GM19043 (cell line): Measurements from ENCODE around the gene SUSD6.
"Not testable (repeated sequence)": the region's sequence is repeated elsewhere in the genome, so short reads cannot be mapped to it uniquely, and the experiment has no call there.

Source experiments
- ATAC-seq: cut with Tn5 transposase; IDR thresholded peaks from one replicate; pipeline ENCODE4 v1.9.1; 2021; ENCODE audit warnings: low read depth; ENCODE audit not compliant: unreplicated experiment

SUSD6 gene

DNA sequence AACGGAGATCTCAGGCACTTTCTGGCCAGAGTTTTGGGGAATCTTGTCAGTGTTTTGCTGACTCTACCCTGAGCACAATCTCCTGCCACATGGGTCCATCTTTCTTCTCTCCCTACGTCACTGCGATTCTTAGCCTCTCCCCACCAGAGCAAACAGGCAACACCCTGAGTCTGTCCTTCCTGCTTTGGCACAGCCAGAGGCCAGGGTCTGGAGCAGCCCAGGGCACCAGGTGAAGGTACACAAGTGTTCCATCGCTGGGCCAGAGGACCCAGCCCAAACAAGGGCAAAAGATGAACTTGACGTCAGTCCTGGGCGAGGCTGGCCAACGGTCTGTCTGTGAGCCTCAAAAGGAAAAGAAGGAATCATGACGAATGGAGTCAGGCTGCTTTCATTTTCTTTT, 24.0 kb upstream of the SUSD6 start:
- no peak for ATAC-seq

DNA sequence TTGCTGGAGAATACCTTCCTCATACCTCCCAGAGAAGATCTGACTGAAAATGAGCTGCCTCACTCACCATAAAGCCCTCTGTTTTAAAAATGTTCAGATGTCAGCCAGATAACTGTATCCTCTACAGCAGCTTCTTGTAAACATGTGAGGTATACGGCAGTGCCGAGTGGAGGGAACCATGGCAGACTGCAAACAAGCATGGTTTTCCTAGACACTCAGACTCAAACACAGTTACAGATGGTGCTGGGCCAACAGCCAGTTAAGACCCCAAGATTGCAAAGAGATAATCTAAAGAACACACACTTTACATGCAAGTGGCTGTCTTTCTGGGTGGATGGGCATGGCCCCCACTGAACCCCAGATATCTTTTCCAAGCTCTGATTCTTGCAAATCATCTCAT, 20.1 kb upstream of the SUSD6 start:
- ATAC-seq, result no peak

DNA sequence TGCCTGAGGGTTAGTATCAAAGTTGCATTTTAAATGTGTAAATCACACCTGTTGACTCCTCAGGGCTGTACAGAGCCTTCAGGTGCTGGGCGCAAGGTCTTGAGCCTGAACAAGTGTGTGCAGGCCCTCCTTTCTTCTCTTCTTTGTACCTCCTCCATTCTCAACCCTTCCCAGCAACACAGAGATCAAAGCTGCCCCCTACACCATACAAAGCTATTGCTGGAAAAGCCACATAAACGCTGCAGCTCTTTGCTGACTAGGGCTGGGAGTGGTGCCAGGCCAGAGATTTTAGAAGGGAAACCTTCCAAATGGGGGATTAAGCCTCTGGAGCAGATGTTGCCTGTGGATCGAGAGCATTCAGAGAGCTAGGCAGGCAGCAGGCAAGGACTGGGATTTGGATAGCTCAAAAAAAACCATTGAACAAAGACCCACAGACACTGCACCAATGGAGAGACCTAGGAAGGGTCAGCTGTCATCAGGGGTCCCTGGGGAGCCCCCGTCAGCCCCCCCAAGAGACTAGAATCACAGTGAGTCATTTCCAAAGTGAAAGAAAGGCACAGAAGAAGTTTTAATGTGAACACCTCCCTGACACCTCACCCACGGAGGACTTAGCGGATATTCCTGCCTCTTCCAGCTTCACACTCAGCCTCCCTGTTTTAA, 18.2 kb upstream of the SUSD6 start:
- ATAC-seq, result no peak

DNA sequence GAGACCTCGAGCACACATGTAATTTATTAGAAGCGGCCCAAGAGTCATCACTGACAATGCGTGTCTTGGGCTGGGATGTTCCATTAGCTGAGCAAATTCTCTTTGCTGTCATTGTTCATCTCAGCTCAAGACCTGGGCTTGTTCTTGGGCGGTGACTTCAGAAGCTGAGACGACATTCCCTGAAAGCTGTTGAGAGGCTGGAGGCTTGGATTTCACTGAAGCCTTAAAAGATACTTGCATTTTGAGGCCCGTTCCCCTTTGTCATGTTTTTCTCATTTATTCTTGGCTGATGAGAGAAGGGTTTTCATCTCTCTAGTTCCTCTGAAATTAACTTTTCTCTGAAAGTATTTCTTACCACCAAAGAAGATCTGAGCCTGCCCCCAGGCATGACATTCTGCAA, 16.6 kb upstream of the SUSD6 start:
- ATAC-seq, result no peak

DNA sequence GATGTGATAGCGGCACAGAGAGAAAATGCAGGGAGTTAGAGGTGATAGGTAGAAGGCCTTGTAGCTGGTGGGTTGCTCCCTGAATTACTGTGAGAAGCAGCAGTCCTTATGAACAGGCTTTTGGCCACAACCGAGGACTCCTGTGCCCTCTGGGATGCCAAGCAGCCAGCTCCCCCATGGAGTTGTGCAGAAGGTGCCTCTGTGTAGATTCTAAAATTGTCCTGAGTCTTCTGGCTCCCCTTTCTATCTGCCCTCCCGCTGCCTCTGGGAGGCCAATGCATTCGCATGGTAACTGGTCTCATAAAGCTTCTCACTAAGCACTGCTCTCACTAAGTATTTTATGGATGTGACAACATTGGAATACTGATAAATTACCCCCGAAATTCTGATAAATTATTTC, 16.1 kb upstream of the SUSD6 start:
- ATAC-seq, result no peak

DNA sequence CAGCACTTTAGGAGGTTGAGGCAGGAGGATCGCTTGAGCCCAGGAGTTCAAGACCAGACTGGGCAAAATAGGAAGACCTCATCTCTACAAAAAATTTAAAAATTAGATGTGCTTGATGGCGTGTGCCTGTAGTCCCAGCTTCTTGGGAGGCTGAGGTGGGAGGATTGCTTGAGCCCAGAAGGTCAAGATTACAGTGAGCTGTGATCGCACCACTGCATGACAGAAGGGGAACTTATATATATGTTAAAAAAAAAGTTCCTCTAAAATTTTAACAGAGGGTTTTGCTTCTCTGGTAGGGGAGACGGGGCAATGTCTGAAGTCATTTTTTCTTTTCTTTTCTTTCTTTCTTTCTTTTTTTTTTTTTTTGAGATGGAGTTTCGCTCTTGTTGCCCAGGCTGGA, 12.0 kb upstream of the SUSD6 start:
- ATAC-seq, result not testable (repeated sequence)

DNA sequence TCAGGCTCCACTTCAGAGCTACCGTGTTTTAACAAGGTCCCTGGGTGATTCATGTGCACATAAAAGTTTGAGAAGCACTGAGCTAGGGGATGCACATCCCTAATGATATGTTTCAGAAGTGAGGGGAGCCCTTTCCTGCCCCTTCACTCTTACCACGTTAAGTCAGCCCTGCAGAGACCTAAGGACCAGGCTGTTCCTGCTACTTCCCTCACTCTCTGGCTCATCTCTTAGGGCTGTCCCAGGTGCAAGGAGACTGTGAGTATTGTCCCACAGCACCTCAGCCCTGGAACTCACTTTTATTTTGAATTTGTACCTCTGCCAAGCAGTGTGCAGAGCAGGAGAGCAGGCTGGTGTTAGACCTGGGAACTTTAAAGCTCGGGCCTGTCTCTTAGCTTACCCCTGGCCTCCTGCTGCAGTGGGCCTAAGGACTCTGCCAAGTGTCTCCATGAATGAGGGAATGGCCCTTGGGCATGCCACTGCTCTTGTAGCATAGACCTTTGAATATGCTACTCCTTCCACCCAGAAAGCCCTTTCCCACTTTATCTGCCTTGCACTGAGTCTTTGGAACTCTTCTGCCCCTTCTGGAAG, 11.0 kb upstream of the SUSD6 start:
- ATAC-seq, result no peak

DNA sequence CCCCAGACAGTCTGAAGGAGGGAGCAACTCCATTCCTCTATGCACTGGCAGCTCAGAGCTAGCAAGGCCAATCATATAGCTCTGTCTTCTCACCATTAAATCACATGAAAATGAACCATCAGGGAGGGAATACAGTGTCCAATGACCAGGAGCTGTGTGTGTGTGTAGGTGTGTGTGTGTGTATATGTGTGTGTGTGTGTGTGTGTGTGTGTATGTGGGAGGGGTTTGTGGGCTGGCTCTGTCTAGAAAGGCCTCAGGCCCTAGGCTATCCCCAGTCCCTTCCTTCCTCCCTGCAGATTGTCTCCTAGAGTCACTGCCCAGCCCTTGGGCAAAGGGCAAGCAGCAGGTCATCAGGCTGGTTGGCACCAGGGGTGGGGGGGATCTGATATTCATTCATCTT, 5.7 kb upstream of the SUSD6 start:
- no peak for ATAC-seq

DNA sequence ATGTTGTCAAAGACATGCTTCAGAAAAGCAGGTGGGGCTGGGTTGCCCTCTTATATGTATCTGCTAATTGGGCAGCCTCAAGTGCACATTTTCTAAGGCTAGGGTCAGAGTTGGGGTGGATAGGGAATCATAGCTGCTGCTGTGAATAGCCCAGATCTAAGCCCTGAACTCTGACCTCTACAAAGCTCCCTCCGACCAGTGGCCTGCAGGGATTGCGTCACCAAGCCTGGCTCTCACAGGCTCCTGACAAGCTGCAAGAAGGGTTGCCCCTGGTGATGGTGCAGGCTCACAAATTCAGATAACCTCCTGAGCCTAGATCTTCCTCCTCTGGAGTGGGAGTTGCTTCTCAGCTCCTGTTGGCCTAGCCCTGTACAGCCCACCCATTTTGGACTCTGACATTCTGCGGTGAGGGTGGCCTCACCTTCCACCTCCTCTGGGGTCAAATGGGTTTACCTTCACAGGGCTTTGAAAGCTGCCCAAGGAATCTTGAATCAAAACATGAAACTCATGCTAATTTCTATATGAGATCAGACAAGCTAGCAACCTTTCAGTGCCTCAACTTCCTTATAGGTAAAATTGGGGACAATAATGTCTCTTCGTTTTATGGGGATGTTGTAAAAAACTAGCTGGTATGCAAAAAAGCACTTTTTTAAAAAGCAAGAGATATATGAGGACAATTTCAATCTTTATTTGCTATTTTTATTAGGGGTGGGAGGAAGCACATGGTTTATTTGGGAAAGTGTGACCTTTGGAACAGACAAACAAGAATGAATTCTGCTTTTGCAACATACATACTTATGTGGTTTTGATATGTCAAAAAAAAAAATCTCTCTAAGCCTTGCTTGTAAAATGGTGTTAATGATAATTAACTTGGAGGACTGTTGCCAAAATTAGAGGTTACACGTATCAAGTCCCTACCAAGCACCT, 4.9 kb upstream of the SUSD6 start:
- ATAC-seq, result no peak

DNA sequence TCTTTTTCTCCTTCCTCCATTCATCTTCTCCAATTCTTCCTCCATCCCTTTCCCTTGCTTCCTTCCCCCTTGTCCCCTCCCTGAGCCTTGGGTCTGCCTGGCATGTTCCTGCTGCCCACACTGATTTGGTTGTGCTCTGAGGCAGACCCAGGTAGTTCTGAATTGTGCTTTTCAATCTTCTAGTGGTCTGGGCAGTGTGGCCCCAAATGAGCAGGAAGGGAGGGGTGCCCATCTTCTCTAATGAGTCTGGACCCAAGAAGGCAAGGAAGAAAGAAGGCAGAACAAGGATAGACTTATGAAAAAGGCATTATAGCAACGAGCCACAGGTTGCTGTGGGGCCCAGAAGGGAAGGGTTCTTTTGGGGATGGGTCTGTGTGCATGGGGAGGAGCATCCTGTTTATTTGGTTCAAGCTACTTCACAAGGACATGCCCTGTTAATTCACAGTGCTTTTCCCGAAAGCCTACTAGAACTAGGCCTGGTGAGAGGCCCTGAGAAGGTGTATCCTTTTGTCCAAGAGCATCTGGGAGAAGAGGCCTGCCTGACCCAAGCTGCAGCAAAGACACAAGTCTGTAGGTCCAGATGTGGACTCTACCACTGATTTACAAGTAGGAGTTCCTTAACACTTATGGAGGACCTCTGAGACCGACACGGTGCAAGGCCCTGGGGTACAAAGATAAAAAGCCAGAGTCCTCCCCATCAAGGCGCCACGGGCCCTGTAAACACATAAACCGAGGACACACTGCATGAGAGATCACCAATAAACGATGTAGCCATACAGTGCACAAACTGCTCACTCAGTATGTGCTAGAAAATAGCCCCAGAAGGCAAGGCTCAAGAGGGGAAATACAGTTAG, 1.1 kb upstream of the SUSD6 start:
- ATAC-seq, result no peak

DNA sequence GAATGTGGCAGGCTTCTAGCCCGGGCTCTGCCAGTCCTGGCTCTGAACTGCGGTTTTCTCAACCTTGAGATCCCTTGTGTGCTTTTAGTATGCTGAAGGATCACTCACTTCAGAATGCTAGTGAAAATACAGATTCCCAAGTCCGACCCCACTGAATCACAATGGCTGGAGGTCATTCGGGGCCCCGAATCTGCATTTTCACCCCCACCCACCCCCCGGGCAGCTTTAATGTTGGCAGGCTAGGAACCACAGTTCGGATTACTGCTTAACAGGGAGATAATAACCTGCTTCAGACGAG, 573 bp upstream of the SUSD6 start:
- no peak for ATAC-seq

DNA sequence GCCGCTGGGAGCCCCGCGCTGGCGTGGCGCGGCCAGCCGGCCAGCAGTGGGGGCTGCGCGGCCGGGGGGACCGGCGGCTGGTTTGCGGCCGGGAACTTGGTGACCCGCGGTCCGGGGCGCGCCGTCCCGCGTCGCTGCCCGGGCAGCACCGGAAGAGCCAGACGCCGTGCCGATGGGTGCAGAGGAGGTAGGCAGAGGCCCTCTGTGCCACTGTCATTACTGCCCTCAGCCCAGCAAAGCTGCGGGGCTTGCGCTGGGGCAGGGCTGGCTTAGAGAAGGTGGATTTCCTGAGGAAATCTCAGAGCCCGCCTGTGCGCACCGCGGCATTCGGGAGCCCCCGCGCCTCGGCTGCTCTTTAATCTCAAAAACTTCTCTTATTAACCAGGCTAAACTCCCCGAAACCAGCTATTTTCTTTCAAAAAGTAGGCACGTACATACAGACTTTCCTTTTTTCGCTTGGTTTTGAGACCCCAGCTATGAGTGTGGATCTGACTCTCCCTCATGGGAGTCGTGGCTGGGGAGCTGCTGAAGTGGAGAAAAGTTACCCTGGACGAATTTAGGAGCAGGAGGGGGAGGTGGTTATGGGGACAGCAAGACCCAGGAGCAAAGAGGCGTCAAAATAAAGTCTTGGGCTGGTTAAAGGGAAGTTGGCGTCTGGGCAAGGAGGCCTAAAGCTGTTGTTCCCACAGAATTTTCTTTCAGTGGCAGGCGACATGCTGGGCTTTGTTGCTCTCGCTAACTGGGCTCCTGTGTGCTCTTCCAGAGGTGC, 802 bp downstream of the SUSD6 start:
- no peak for ATAC-seq

DNA sequence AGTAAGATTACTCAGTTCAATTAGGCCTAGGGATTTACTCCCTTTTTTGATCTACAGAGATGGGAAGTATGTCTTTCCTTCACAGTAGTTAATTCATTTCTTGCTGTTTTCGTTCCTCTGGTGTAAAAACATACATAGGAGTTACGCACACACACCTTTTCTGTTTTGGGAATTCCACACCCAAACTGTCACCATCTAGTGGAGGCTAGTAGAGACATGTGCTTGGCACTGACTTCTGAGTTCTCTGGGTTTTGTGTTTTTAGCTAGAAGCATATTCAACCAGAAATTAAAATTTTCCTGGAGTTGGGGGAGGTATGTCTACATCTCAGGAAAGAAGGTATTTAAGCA, 1.4 kb downstream of the SUSD6 start:
- ATAC-seq, result no peak

DNA sequence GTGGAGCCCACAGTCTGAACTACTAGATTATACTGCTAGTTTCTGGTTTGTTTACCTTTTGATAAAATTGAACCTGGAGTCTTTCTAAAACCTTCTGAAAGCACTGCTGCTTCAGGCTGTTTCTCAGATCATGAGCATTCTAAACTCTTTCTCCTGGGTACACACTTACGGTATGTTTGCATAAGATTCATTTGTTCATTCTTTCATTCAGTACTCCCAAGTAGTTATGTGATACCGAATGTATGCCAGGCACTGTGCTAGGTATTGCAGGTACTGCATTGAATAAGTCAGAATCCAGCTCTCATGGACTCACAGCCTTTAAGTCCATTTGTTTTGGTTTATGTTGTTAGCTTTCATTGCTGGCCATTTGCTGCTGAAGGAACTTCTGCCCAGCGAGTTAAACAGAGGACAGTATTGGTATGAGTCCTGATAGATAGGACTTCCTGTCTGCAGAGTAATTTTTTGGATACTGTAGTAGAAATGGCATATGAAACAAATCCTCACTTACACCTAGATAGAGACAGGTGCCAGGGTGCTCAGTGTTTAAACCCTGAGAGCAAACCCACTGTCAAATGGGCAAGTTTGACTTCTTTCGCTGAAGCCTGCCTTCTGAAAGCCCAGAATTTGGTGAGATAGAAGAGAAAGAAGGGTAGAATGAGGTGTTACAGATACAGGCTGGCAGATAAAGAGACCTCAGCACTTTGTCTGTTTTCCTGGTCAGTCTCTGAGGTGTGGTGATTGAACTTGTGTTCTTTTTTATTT, 2.1 kb downstream of the SUSD6 start:
- ATAC-seq, result no peak

DNA sequence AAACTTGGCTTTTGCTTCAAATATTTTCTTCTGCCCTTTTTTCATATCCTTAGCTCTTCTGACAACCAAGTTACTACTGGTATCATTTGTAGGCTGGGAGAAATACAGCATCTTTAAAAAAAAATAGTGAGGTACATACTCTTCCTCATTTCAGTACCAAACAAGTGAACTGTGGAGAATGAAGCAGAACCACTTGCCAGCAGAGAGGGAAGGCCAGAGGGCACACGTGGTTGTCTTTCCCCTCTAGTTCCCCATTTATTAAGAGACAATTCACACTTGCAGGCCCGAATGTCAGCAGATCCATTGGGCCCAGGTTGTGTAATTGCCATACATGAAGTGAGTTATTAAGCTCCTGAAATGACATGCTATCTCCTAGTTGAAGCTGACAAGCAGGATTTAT, 3.2 kb downstream of the SUSD6 start:
- no peak for ATAC-seq

DNA sequence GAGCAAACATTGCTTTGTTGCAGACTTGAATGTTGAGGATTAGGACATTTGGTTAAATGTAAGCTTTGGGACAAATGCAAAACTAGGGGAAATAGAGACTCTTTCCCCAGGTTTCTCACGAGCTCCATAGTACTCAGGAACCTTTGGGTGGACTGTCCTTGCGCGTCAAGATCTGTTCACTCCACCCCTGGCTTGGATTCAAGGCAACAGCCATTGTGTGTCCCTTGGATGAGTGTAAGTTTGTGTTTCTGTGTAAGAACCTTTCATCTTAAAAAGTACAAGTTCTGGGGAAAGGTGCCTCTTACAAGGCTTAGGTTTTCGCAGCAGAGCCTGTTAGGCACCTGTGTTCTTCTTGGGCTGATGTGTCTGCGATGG, 3.7 kb downstream of the SUSD6 start:
- no peak for ATAC-seq

DNA sequence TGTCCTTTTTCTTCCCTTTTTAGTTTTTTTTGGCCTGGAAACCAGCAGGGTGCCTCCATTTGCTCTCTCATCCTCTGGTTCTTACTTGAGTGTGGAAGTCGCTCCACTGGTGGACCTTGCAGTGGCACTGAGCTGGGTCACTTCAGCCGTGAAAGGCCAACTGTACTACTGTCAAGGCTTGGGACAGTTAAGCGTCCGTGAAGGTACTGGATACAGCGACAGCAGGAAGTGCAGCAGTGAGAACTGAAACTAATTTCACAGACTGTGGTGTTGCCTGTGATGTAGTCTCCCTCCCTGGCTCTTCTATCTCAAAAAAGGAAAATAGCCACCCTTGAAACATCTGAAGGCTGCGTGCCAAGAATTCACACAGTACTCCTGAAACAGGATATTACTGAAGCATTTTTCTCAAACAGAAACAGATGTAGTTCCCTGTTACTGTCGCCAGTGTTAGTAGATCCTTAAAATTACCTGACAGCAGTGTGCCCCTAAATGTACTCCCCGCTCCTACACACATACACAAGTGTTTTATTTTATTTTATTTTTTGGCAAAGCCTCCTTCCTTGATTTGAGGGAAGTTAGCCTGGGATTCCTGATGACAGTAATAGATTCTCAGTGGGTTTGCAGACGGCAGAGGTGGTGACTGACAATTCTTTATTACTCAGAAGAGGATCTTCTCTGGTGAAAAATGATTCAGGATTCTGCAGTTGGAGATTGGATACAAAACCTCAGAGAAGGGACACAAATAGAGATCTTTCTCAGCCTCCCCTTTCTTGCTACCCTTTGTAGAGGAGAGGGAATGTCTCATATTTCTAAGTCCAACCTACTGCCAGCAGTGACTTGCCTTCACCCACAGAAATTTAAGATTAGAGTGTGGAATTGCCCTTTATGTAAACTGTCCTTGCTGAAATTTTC, 4.4 kb downstream of the SUSD6 start:
- ATAC-seq, result peak; percentile 49

DNA sequence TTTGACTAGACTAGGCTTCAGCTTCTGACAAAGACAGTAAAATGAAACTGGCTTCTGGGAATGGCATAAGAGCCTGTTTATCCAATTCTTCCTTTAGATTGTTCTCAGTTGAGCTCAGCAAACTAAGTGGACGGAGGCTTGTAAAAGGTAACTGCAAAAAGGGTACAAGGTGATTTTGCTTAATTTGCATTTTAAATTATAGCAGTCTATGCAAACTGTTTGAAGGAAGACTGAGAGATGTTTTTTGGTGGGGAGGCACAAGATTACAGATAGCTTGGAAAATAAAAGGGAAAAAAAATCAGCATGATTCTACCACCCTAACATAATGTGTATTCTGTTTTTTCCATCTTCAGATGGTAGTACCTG, 5.0 kb downstream of the SUSD6 start:
- ATAC-seq, result no peak

DNA sequence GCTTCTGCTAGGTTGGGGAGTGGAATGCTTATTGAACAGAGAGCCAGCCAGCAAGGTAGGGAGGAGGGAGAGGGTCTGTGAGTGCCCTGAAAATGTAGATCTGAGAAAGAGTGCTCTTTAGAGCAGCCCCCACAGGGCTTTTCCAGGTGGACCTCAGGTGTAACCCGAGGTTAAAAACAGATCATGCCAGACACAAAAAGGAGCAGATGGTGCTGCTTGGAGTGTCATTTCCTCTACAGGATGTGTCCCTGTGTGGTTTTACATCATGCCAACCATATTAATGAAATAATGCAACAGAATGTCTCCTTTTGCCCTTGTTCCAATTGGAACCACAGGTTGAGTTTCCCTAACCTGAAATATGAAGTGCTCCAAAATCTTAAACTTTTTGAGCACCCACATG, 6.4 kb downstream of the SUSD6 start:
- no peak for ATAC-seq
